HFF-Myc (cell line): ENCODE results near the gene SPIB.
"Not testable (repeated sequence)": the region's sequence is repeated elsewhere in the genome, so short reads cannot be mapped to it uniquely, and the experiment has no call there.

Experiments used
- DNase-seq: peaks from one replicate; pipeline ENCODE4 v3.0.0-alpha.2; 2011; ENCODE audit warnings: low read depth; ENCODE audit errors: extremely low read depth
- H3K4me3 ChIP-seq: replicated peaks from 2 replicates; pipeline ENCODE4 v1.5.1; 2011; ENCODE audit warnings: low read depth, mild to moderate bottlenecking, control low read depth, low read length
- TF ChIP-seq, protein P1 (sequence below): IDR thresholded peaks from 2 replicates; pipeline ENCODE4 v1.5.1; 2012; ENCODE audit warnings: mild to moderate bottlenecking, low read depth, low read length, control low read depth; ENCODE audit errors: missing control alignments

The SPIB gene

DNA sequence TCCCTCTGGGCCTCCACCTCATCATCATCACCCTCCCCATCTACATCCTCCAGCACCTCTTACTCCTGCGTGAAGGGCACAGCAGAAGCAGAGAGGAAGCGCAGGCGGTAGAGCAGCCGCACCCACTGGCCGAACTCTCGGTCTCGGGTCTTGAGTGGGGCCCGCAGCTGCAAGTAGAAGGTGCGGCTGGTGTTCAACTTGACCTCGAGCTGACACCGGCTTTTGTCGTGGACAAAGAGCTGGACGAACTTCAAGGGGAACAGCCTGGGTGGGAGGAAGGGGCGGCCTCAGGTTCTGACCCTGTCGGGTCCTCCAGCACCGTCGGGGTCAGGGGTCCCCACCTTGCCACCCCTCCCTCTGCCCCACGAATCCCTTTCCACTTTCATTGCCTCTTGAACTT lies 48.8 kb downstream of the SPIB start:
- TF ChIP-seq, protein P1, sequence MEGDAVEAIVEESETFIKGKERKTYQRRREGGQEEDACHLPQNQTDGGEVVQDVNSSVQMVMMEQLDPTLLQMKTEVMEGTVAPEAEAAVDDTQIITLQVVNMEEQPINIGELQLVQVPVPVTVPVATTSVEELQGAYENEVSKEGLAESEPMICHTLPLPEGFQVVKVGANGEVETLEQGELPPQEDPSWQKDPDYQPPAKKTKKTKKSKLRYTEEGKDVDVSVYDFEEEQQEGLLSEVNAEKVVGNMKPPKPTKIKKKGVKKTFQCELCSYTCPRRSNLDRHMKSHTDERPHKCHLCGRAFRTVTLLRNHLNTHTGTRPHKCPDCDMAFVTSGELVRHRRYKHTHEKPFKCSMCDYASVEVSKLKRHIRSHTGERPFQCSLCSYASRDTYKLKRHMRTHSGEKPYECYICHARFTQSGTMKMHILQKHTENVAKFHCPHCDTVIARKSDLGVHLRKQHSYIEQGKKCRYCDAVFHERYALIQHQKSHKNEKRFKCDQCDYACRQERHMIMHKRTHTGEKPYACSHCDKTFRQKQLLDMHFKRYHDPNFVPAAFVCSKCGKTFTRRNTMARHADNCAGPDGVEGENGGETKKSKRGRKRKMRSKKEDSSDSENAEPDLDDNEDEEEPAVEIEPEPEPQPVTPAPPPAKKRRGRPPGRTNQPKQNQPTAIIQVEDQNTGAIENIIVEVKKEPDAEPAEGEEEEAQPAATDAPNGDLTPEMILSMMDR, result no peak
- no peak overlapping the region for H3K4me3 ChIP-seq
- DNase-seq, result no peak

DNA sequence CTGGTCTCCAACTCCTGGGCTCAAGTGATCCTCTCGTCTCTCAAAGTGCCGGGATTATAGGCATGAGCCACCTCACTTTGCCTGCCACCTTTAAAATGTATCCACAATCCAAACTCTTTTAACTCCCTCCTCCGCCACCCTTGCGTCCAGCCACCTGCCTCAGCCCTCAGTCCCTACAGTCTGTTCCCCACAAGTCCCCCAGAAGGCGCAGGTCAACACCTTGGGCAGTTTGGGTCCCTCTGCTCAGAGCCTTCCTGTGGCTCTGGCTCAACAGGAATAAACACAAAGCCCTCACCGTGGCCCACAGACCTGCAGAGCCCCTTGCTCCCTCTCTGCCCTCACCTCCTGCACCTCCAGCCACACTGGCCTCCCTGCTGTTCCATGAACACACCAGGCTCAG lies 50.1 kb downstream of the SPIB start:
- DNase-seq, result no peak
- TF ChIP-seq, protein P1, result no peak
- no peak overlapping the region for H3K4me3 ChIP-seq

DNA sequence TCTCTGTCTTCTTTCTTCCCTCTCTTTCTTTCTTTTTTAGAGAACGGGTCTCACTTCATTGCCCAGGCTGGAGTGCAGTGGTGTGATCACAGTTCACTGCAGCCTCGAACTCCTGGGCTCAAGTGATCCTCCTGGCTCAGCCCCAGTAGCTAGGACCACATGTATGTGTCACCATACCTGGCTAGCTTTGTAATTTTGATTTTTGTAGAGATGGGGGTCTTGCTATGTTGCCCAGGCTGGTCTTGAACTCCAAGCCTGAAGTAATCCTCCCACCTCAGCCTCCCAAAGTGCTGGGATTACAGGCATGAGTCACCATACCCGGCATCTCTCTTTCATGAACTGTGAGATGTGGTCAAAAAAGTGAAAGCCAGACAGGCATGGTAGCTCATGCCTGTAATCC lies 54.6 kb downstream of the SPIB start:
- DNase-seq, H3K4me3 ChIP-seq: not testable (repeated sequence)

DNA sequence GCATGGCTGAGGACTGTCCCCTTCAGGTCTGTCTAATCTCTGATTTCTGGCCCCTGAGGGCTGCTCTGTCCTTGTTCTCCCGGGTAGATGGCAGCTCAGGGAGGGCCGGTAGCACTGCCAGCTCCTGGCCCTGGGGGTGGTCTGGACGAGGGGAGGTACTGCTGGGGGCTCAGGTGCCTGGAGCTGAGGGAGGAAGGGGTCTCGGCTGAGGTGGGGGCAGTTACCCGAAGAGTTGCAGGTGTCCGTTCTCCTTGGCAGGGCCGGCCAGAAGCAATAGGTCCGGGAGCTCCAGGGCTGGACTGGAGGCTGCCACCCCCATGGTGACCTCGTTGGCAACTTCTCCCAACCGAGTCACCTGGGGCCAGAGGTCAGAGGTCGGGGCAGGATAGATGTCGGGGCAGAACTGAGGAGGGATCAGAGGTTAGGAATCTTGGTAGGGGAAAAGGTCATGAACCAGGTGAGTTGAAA lies 56.4 kb downstream of the SPIB start:
- TF ChIP-seq, protein P1, result no peak
- no peak overlapping the region for H3K4me3 ChIP-seq
- no peak for DNase-seq

DNA sequence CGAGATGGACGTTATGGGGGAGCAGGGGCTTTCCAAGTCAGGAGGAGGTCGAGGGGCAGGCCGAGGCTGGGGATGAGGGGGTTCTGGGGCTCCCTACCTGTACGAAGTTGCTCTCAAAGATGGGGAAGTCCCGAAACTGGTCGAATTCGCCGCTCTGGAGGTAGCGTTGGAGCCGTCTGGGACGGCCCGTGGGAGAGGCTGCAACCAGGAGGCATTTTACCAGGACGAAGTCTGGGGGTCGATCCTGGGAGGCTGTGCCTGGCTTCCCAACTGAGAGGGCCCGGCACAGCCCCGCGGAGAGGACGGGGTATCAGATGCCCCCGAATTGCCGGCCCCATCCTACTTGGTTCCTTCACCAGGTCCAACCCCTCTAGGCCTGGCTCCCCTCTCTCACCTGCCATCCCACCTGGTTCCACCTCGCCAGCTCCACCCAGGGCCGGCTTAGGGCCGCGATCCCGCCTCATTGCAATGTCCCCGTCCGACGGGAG lies 57.0 kb downstream of the SPIB start:
- TF ChIP-seq, protein P1, result no peak
- DNase-seq, result no peak
- peak overlapping the region; percentile 92 for H3K4me3 ChIP-seq

DNA sequence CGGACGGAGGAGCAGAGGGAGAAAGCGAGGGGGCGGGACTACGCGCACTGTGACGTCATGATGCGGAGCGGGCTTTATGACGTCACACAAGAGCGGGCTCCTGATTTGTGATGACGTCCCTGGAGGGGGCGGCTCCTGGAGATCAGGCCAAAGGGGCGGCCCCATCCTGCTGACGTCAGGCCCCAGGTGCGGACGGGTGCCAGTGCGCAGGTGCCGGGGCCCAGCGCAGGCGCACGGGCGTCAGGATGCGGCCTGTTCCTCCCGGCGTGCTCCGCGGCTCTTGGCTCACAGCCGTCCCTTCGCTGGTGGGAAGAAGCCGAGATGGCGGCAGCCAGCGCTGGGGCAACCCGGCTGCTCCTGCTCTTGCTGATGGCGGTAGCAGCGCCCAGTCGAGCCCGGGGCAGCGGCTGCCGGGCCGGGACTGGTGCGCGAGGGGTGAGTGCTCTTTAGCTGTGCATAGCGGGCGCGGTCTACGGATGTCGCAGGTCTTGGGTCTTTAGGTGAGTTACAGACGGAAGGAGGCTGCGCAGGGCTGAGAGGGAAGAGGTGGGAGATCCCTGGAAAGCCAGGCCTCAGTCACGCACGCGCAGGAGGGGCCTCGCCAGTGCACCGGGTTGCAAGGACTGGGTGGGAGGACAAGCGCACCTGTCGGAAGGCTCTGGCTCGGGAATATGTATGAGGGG lies 57.6 kb downstream of the SPIB start, which contains the start of the genes EMC10 and GARIN5A:
EMC10 (plus strand) TSS at position 284 of the 683 bp plus-strand sequence; CDS start at position 322, 38 bp downstream.
GARIN5A (minus strand) TSS at position 625 of the 683 bp plus-strand sequence; CDS start at position 165, 460 bp downstream.
- H3K4me3 ChIP-seq, result peak within 1 kb of the TSS; percentile 92
- DNase-seq, result peak; percentile 70
- TF ChIP-seq, protein P1, result no peak

DNA sequence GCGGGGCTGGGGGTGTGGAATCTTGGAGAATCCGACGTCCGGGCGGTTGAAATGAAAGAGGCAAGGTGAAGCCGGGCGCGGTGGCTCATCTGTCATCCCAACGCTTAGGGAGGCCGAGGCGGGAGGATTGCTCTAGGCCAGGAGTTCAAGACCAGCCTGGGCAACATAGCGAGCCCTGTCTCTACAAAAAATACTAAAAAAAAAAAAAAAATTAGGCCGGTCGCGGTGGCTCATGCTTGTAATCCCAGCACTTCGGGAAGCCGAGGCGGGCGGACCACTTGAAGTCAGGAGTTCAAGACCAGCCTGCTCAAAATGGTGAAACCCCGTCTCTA lies 58.1 kb downstream of the SPIB start:
- TF ChIP-seq, protein P1, result no peak
- no peak for DNase-seq
- peak overlapping the region; percentile 92 for H3K4me3 ChIP-seq
